AG08395 (cell line): ENCODE measurements around the gene THPO.

Source experiments
- DNase-seq: peaks from one replicate; pipeline ENCODE4 v3.0.0; 2012; ENCODE audit warnings: mixed read lengths, low spot score

The THPO gene

GRCh38 chr3:184377882-184378445 is at the start of gene THPO:
Gene THPO (minus strand): TSS chr3:184378207. CDS start chr3:184376259, 1,948 bp downstream.
- DNase-seq = no peak

GRCh38 chr3:184426691-184427141 is 48.7 kb upstream of the THPO start:
- no peak for DNase-seq

- DNase-seq = no peak
Observed at GRCh38 chr3:184423561-184423960, 45.6 kb upstream of the THPO start.

- no peak for DNase-seq
Observed at GRCh38 chr3:184419171-184419570, 41.2 kb upstream of the THPO start.

- peak; percentile 86 for DNase-seq
Observed at GRCh38 chr3:184417619-184418327, 39.8 kb upstream of the THPO start.

GRCh38 chr3:184415203-184415490 is 37.1 kb upstream of the THPO start:
- no peak for DNase-seq

GRCh38 chr3:184414418-184415202 is 36.6 kb upstream of the THPO start:
- DNase-seq = no peak

GRCh38 chr3:184409946-184410500 is 32.0 kb upstream of the THPO start:
- no peak for DNase-seq

- DNase-seq = no peak
Observed at GRCh38 chr3:184409331-184409926, 31.4 kb upstream of the THPO start.

GRCh38 chr3:184405075-184406030 is 27.3 kb upstream of the THPO start:
- DNase-seq = no peak

GRCh38 chr3:184399410-184399809 is 21.4 kb upstream of the THPO start:
- DNase-seq = peak; percentile 92

GRCh38 chr3:184395320-184395660 is 17.3 kb upstream of the THPO start:
- DNase-seq = no peak

GRCh38 chr3:184391266-184391665 is 13.3 kb upstream of the THPO start:
- no peak for DNase-seq

- DNase-seq = no peak
Observed at GRCh38 chr3:184389935-184390528, 12.0 kb upstream of the THPO start.

GRCh38 chr3:184389384-184389783 is 11.4 kb upstream of the THPO start:
- DNase-seq = no peak

GRCh38 chr3:184388936-184389230 is 10.9 kb upstream of the THPO start:
- no peak for DNase-seq

- DNase-seq = no peak
Observed at GRCh38 chr3:184388164-184388935, 10.3 kb upstream of the THPO start.

- no peak for DNase-seq
Observed at GRCh38 chr3:184387174-184387714, 9.2 kb upstream of the THPO start.

GRCh38 chr3:184386047-184386806 is 8.2 kb upstream of the THPO start:
- no peak for DNase-seq
